HepG2 (cell line): ENCODE data around the gene CCDC57. TPM values are rescaled to one million over a fixed set of nuclear protein-coding genes. Genes with fewer than 3 reads are reported as not detected.
A peak's percentile ranks its signal among the peaks of the same experiment; 100 is the strongest.

Experiments
- FOXO1 ChIP-seq: sonication (generic); formaldehyde crosslinking; IDR thresholded peaks from 2 replicates; pipeline ENCODE4 v1.4.0; 2020; ENCODE audit warnings: missing genetic modification reagents
- HNF4A ChIP-seq: sonication (generic); formaldehyde crosslinking; IDR thresholded peaks from 2 replicates; pipeline ENCODE4 v1.4.0; 2020; ENCODE audit warnings: missing genetic modification reagents
- IRF9 ChIP-seq: sonication (generic); formaldehyde crosslinking; IDR thresholded peaks from 2 replicates; pipeline ENCODE4 v1.8.0; 2022; ENCODE audit warnings: missing genetic modification reagents, mild to moderate bottlenecking, borderline replicate concordance
- PAF1 ChIP-seq: IDR thresholded peaks from 2 replicates; pipeline ENCODE4 v1.6.1; 2016; ENCODE audit warnings: missing genetic modification reagents, missing compliant biosample characterization
- PAX8 ChIP-seq: sonication (generic); formaldehyde crosslinking; IDR thresholded peaks from 2 replicates; pipeline ENCODE4 v1.8.0; 2022; ENCODE audit warnings: mild to moderate bottlenecking, missing genetic modification reagents, borderline replicate concordance
- PITX1 ChIP-seq: sonication (generic); formaldehyde crosslinking; IDR thresholded peaks from 2 replicates; pipeline ENCODE4 v1.5.1; 2020; ENCODE audit warnings: mild to moderate bottlenecking, missing genetic modification reagents
- POLR2AphosphoS2 ChIP-seq: IDR thresholded peaks from 2 replicates; pipeline ENCODE4 v1.6.1; 2011; ENCODE audit warnings: low read depth, low read length, improper control_type of control experiment
- RFX1 ChIP-seq: fragments of 450-650 bp; IDR thresholded peaks from 2 replicates; pipeline ENCODE4 v1.6.1; 2017
- SATB2 ChIP-seq: sonication (generic); formaldehyde crosslinking; IDR thresholded peaks from 2 replicates; pipeline ENCODE4 v1.5.0; 2020; ENCODE audit warnings: missing genetic modification reagents
- YEATS2 ChIP-seq: sonication (generic); formaldehyde crosslinking; IDR thresholded peaks from 2 replicates; pipeline ENCODE4 v1.4.0; 2020; ENCODE audit warnings: missing genetic modification reagents, borderline replicate concordance
- ZEB1 ChIP-seq: IDR thresholded peaks from 2 replicates; pipeline ENCODE4 v1.6.1; 2012; ENCODE audit warnings: mild to moderate bottlenecking, low read depth, inconsistent platforms; ENCODE audit not compliant: insufficient replicate concordance
- ZFP36 ChIP-seq: fragments of 150-350 bp; IDR thresholded peaks from 2 replicates; pipeline ENCODE4 v1.6.1; 2018; ENCODE audit warnings: borderline replicate concordance, low read length, low read depth; ENCODE audit not compliant: partially characterized antibody
- ZNF224 ChIP-seq: sonication (generic); formaldehyde crosslinking; IDR thresholded peaks from 2 replicates; pipeline ENCODE4 v1.5.0; 2020; ENCODE audit warnings: mild to moderate bottlenecking, missing genetic modification reagents
- ZNF251 ChIP-seq: sonication (generic); formaldehyde crosslinking; IDR thresholded peaks from 2 replicates; pipeline ENCODE4 v1.9.0; 2021; ENCODE audit warnings: mild to moderate bottlenecking, missing genetic modification reagents
- ZNF501 ChIP-seq: sonication (generic); formaldehyde crosslinking; IDR thresholded peaks from 2 replicates; pipeline ENCODE4 v1.5.1; 2020; ENCODE audit warnings: mild to moderate bottlenecking, moderate library complexity, missing genetic modification reagents
- ZNF747 ChIP-seq: sonication (generic); formaldehyde crosslinking; IDR thresholded peaks from 2 replicates; pipeline ENCODE4 v1.8.1; 2023; ENCODE audit warnings: missing genetic modification reagents, mild to moderate bottlenecking, borderline replicate concordance
- ZNF781 ChIP-seq: sonication (generic); formaldehyde crosslinking; IDR thresholded peaks from 2 replicates; pipeline ENCODE4 v1.5.1; 2020; ENCODE audit warnings: borderline replicate concordance, mild to moderate bottlenecking, missing genetic modification reagents; ENCODE audit errors: not compliant biosample characterization
- ZNF816 ChIP-seq: sonication (generic); formaldehyde crosslinking; IDR thresholded peaks from 2 replicates; pipeline ENCODE4 v1.8.0; 2022; ENCODE audit warnings: missing genetic modification reagents, mild to moderate bottlenecking, borderline replicate concordance
- polyA plus RNA-seq, 8 experiments: library from polyadenylated mRNA; depleted of rRNA in 3 of 8; stranded (reverse) in 7 of 8; unstranded in 1 of 8; fragments of >200 nt; fragmentation: Illumina TruSeq in 4 of 8; extraction: Trizol in 4 of 8; gene quantifications; 2 replicates each; pipeline versions ENCODE4 v1.2.1 to v1.2.3, GENCODE V29; 2011 to 2016; ENCODE audit warnings: low read depth in 4 of 8, missing spikeins in 1 of 8, mixed read lengths in 1 of 8; ENCODE audit not compliant: insufficient read depth in 1 of 8
- total RNA-seq, 5 experiments: library from RNA; depleted of rRNA; stranded (reverse); fragments of >200 nt; fragmentation: Illumina TruSeq; extraction: Trizol; gene quantifications; 2 replicates each; pipeline ENCODE4 v1.2.3, GENCODE V29; 2016; ENCODE audit warnings: low read depth in 1 of 5
- TF ChIP-seq, protein P1 (sequence below): sonication (generic); formaldehyde crosslinking; IDR thresholded peaks from 2 replicates; pipeline ENCODE4 v1.4.0; 2020; ENCODE audit warnings: missing genetic modification reagents
- TF ChIP-seq, protein P2 (sequence below): sonication (generic); formaldehyde crosslinking; IDR thresholded peaks from 2 replicates; pipeline ENCODE4 v1.5.0; 2020; ENCODE audit warnings: missing genetic modification reagents
- TF ChIP-seq, protein P3 (sequence below), 2 experiments: sonication (generic) in 1 of 2; formaldehyde crosslinking in 1 of 2; IDR thresholded peaks; 2 replicates each; pipeline versions ENCODE4 v1.4.0 to v1.6.1; 2016 to 2020; ENCODE audit warnings: borderline replicate concordance in 1 of 2, low read depth in 1 of 2, mild to moderate bottlenecking in 1 of 2, missing genetic modification reagents in 1 of 2

Gene CCDC57
- total and polyA plus RNA-seq, 2 of the 13 experiments (the other 11 are each of a cell fraction or from before 2014, with no cell fraction given): 59.3 to 59.9 TPM

DNA sequence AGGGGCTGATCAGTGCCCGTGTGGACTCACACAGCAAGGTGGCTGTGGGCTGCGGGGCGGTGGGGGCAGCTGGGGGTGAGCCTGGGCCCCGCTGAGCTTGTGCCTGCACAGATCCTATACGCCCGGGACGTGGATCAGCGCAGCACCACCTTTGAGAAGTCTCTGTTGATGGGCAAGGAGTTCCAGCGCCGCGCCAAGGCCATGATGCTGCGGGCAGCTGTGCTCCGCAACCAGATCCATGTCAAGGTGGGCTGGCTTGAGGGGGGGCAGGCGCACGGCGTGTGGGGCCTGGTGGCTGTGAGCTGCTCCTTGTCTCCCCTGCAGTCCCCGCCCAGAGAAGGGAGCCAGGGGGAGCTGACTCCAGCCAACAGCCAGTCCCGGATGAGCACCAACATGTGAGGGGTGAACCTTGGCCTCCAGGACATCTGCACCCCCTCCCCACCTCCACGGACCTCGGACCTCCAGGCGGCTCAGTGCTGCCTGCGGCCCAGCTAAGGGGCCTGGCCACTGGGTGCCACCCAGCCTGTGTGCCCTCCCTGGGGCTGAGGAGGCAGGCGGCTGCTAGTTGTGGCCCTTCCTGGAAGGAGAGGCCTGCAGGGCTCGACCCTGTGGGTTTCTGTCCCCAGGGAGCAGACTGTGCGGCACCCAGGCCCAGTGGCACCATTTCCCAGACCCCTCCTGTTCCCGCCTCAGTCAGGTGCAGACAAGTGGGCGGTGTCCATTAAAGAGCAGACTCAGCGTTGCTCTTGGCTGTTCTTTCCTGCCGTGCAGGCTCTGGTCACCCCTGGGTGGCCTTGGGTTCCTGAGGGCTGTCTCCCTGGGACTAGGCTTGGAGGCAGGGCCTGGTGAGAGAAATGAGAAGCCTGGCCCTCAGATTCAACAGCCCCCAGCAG is 155.7 kb downstream of the CCDC57 start (continued):
- peak; percentile 35 for TF ChIP-seq ZEB1
- peak; percentile 95 for TF ChIP-seq HNF4A
- peak; percentile 79 for TF ChIP-seq ZNF747
- TF ChIP-seq ZNF501 (CRISPR knock-in tag): peak; percentile 90
- TF ChIP-seq PAF1: no peak
- TF ChIP-seq ZNF781 (CRISPR knock-in tag): no peak
- peak; percentile 44; the same call in 1 of the 2 replicates for TF ChIP-seq YEATS2 (CRISPR knock-in tag)
- TF ChIP-seq PITX1: peak; percentile 80; the same call in 1 of the 2 replicates
- TF ChIP-seq RFX1: no peak
- 0 out of 2 replicates have a peak, but pooled peaks have one; percentile 35 for TF ChIP-seq ZNF224
- 0 out of 2 replicates have a peak, but pooled peaks have one; percentile 11 for TF ChIP-seq IRF9 (CRISPR knock-in tag)
- TF ChIP-seq ZNF251: no peak
- TF ChIP-seq PAX8 (CRISPR knock-in tag): peak; percentile 39; the same call in 1 of the 2 replicates
- no peak for TF ChIP-seq ZFP36
- TF ChIP-seq, protein P1, sequence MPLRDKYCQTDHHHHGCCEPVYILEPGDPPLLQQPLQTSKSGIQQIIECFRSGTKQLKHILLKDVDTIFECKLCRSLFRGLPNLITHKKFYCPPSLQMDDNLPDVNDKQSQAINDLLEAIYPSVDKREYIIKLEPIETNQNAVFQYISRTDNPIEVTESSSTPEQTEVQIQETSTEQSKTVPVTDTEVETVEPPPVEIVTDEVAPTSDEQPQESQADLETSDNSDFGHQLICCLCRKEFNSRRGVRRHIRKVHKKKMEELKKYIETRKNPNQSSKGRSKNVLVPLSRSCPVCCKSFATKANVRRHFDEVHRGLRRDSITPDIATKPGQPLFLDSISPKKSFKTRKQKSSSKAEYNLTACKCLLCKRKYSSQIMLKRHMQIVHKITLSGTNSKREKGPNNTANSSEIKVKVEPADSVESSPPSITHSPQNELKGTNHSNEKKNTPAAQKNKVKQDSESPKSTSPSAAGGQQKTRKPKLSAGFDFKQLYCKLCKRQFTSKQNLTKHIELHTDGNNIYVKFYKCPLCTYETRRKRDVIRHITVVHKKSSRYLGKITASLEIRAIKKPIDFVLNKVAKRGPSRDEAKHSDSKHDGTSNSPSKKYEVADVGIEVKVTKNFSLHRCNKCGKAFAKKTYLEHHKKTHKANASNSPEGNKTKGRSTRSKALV (CRISPR knock-in tag): no peak
- TF ChIP-seq, protein P2, sequence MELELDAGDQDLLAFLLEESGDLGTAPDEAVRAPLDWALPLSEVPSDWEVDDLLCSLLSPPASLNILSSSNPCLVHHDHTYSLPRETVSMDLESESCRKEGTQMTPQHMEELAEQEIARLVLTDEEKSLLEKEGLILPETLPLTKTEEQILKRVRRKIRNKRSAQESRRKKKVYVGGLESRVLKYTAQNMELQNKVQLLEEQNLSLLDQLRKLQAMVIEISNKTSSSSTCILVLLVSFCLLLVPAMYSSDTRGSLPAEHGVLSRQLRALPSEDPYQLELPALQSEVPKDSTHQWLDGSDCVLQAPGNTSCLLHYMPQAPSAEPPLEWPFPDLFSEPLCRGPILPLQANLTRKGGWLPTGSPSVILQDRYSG (CRISPR knock-in tag): no peak
- no peak for TF ChIP-seq POLR2AphosphoS2
- no peak for TF ChIP-seq ZNF816
- TF ChIP-seq SATB2 (CRISPR knock-in tag): no peak
- peak; percentile 48; the same call in 1 of the 2 replicates for TF ChIP-seq FOXO1 (CRISPR knock-in tag)
- TF ChIP-seq, protein P3, sequence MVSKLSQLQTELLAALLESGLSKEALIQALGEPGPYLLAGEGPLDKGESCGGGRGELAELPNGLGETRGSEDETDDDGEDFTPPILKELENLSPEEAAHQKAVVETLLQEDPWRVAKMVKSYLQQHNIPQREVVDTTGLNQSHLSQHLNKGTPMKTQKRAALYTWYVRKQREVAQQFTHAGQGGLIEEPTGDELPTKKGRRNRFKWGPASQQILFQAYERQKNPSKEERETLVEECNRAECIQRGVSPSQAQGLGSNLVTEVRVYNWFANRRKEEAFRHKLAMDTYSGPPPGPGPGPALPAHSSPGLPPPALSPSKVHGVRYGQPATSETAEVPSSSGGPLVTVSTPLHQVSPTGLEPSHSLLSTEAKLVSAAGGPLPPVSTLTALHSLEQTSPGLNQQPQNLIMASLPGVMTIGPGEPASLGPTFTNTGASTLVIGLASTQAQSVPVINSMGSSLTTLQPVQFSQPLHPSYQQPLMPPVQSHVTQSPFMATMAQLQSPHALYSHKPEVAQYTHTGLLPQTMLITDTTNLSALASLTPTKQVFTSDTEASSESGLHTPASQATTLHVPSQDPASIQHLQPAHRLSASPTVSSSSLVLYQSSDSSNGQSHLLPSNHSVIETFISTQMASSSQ (IDR thresholded peaks at IDR 0.05; ENCODE audit: low read depth): no peak
- TF ChIP-seq, protein P3 (CRISPR knock-in tag; IDR thresholded peaks at IDR 0.05; ENCODE audit: borderline replicate concordance): no peak
